Breast epithelium (tissue), 4 donors: ENCODE measurements around the gene CATSPER4. TPM values are rescaled to one million over a fixed set of nuclear protein-coding genes. Genes with fewer than 3 reads are reported as not detected.
A peak's percentile ranks its signal among the peaks of the same experiment; 100 is the strongest.

Experiments
- DNase-seq, 2 donors: peaks; one replicate each; pipeline ENCODE4 v3.0.0-alpha.2; 2019; ENCODE audit warnings: low spot score in 2 of 2
- H3K27ac ChIP-seq, 2 donors: fragments of 200-600 bp; sonication (generic) in 1 of 2; one replicate each; pipeline ENCODE4 v1.5.1; 2016 to 2019; ENCODE audit warnings: mild to moderate bottlenecking in 1 of 2
- H3K27me3 ChIP-seq, 2 donors: fragments of 200-600 bp; sonication (generic) in 1 of 2; one replicate each; pipeline versions ENCODE4 v1.5.1 to v1.6.0; 2017 to 2019; ENCODE audit warnings: control low read depth in 1 of 2, mild to moderate bottlenecking in 1 of 2
- H3K36me3 ChIP-seq: fragments of 200-600 bp; one replicate; pipeline ENCODE4 v1.5.1; 2019
- H3K4me1 ChIP-seq, 2 donors: fragments of 200-600 bp; sonication (generic); one replicate each; pipeline ENCODE4 v1.5.1; 2016 to 2019; ENCODE audit warnings: control low read depth in 1 of 2
- H3K4me3 ChIP-seq, 3 donors: fragments of 200-600 bp; sonication (generic); 1 replicate in 2 of 3; 2 replicates in 1 of 3; pipeline ENCODE4 v1.5.1; 2016 to 2019; ENCODE audit warnings: mild to moderate bottlenecking in 3 of 3, moderate library complexity in 2 of 3
- H3K9me3 ChIP-seq, 2 donors: fragments of 200-600 bp; sonication (generic) in 1 of 2; one replicate each; pipeline ENCODE4 v1.5.1; 2016 to 2019; ENCODE audit warnings: control low read depth in 1 of 2
- CTCF ChIP-seq, 3 donors: fragments of 450-650 bp; IDR thresholded peaks; one replicate each; pipeline ENCODE4 v1.5.1; 2016 to 2017; ENCODE audit warnings: antibody characterized with exemption in 3 of 3, mild to moderate bottlenecking in 3 of 3, moderate library complexity in 3 of 3
- POLR2A ChIP-seq: fragments of 450-650 bp; IDR thresholded peaks from one replicate; pipeline ENCODE4 v1.6.1; 2016; ENCODE audit warnings: antibody characterized with exemption, mild to moderate bottlenecking, moderate library complexity
- POLR2AphosphoS5 ChIP-seq, 3 donors: sonication (generic); formaldehyde crosslinking; IDR thresholded peaks; one replicate each; pipeline ENCODE4 v1.6.1; 2017; ENCODE audit warnings: antibody characterized with exemption in 3 of 3
- intact Hi-C: fragments of 100-400 bp; cut with DNase I; formaldehyde crosslinking; loops from one replicate; pipeline ENCODE4 v1.15.1; 2023; ENCODE audit warnings: low total_unique reads
- total RNA-seq, 3 donors: library from RNA; depleted of rRNA; stranded (reverse); fragments of >200 nt; gene quantifications; one replicate each; pipeline ENCODE4 v1.1.0, GENCODE V29; 2016

Gene CATSPER4
- total RNA-seq, 3 donors from 2014 or later = not detected

GRCh38 chr1:26164861-26165842 is 25.2 kb upstream of the CATSPER4 start:
- Histone ChIP-seq H3K9me3 (no peaks in the 10 kb centered on the region), H3K27ac (peak overlapping the region; percentile 28 to 54), H3K27me3 (peaks cover 4 to 5% of the 10 kb centered on the region in 2 donors), H3K36me3 (no peaks in the 10 kb centered on the region), H3K4me1 (no peaks in the 10 kb centered on the region), H3K4me3 (peak overlapping the region in 1 of 3 donors; percentile 68)
- DNase-seq = no peak
- no peak for TF ChIP-seq POLR2A
- TF ChIP-seq POLR2AphosphoS5 (IDR thresholded peaks at IDR 0.05) = no peak
- no peak for TF ChIP-seq CTCF (IDR thresholded peaks at IDR 0.05)
- intact Hi-C loops = loop anchor here (10.0 kb wide), 1 partner anchor 70 kb away; the partner anchor contains the start of gene CEP85

- Histone ChIP-seq H3K4me1 (no peaks in the 10 kb centered on the region), H3K9me3 (no peaks in the 10 kb centered on the region), H3K27me3 (peaks cover 0 to 4% of the 10 kb centered on the region in 2 donors), H3K36me3 (no peaks in the 10 kb centered on the region), H3K4me3 (no peak overlapping the region), H3K27ac (no peak overlapping the region)
- TF ChIP-seq POLR2A (no peak), CTCF (IDR thresholded peaks at IDR 0.05) (no peak), POLR2AphosphoS5 (IDR thresholded peaks at IDR 0.05) (no peak)
- intact Hi-C loops = loop anchor here (10.0 kb wide), 1 partner anchor 68 kb away; the partner anchor contains the start of gene CEP85
- DNase-seq = no peak
These were observed 23.6 kb upstream of the CATSPER4 start for GRCh38 chr1:26166719-26167281.

- TF ChIP-seq POLR2A (no peak), POLR2AphosphoS5 (IDR thresholded peaks at IDR 0.05) (no peak), CTCF (IDR thresholded peaks at IDR 0.05) (no peak)
- DNase-seq = no peak
- Histone ChIP-seq H3K36me3 (no peaks in the 10 kb centered on the region), H3K4me1 (no peaks in the 10 kb centered on the region), H3K9me3 (no peaks in the 10 kb centered on the region), H3K27ac (peak within 1 kb of the TSS; percentile 87 to 89), H3K4me3 (peak within 1 kb of the TSS; percentile 76 to 89 (median 80)), H3K27me3 (no peaks in the 10 kb centered on the region)
- intact Hi-C loops = loop anchor here (10.0 kb wide), 1 partner anchor 66 kb away; the partner anchor contains the start of gene CEP85
These were observed 21.8 kb upstream of the CATSPER4 start, which contains the start of gene C1orf232 for GRCh38 chr1:26168410-26169197. Gene C1orf232 (minus strand): TSS chr1:26168963. CDS start chr1:26168499, 464 bp downstream.

- Histone ChIP-seq H3K9me3 (no peaks in the 10 kb centered on the region), H3K36me3 (no peaks in the 10 kb centered on the region), H3K4me3 (peak overlapping the region; percentile 76 to 89 (median 80)), H3K27ac (peak overlapping the region; percentile 87 to 89), H3K4me1 (no peaks in the 10 kb centered on the region), H3K27me3 (no peaks in the 10 kb centered on the region)
- intact Hi-C loops = loop anchor here (10.0 kb wide), 1 partner anchor 66 kb away; the partner anchor contains the start of gene CEP85
- TF ChIP-seq POLR2A (no peak), CTCF (IDR thresholded peaks at IDR 0.05) (no peak), POLR2AphosphoS5 (IDR thresholded peaks at IDR 0.05) (no peak)
- DNase-seq = no peak
These were observed 21.2 kb upstream of the CATSPER4 start for GRCh38 chr1:26169198-26169554.
